ENCODE results near the gene RAVER1. TPM values are rescaled to one million over a fixed set of nuclear protein-coding genes. Genes with fewer than 3 reads are reported as not detected.
A peak's percentile ranks its signal among the peaks of the same experiment; 100 is the strongest.

The RAVER1 gene
- total RNA-seq, 1 donor from 2014 or later, result 10.3 TPM

DNA sequence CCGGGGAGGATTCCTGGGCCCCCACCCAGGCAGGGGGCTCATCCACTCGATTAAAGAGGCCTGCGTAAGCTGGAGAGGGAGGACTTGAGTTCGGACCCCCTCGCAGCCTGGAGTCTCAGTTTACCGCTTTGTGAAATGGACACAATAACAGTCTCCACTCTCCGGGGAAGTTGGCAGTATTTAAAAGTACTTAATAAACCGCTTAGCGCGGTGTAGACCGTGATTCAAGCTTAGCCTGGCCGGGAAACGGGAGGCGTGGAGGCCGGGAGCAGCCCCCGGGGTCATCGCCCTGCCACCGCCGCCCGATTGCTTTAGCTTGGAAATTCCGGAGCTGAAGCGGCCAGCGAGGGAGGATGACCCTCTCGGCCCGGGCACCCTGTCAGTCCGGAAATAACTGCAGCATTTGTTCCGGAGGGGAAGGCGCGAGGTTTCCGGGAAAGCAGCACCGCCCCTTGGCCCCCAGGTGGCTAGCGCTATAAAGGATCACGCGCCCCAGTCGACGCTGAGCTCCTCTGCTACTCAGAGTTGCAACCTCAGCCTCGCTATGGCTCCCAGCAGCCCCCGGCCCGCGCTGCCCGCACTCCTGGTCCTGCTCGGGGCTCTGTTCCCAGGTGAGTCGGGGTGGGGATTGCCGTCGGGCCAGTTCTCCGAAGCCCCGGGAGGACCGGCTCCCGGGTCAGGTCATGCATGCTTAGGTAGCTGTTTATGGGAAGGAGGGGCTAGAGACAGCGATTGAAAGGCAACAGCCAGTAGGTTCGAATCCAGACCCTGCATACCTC, 62.5 kb downstream of the RAVER1 start, which contains the start of gene ICAM1:
Gene ICAM1 (plus strand): TSS at position 505 of the 779 bp plus-strand sequence. CDS start 40 bp downstream, at position 545.
- DNase-seq (ENCODE audit: low read depth, low spot score), result peak; percentile 87

DNA sequence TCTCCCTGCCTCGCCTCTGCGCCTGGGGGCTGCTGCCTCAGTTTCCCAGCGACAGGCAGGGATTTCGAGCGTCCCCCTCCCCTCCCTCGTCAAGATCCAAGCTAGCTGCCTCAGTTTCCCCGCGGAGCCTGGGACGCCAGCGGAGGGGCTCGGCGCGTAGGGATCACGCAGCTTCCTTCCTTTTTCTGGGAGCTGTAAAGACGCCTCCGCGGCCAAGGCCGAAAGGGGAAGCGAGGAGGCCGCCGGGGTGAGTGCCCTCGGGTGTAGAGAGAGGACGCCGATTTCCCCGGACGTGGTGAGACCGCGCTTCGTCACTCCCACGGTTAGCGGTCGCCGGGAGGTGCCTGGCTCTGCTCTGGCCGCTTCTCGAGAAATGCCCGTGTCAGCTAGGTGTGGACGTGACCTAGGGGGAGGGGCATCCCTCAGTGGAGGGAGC, 63.1 kb downstream of the RAVER1 start:
- DNase-seq (ENCODE audit: low read depth, low spot score), result no peak

DNA sequence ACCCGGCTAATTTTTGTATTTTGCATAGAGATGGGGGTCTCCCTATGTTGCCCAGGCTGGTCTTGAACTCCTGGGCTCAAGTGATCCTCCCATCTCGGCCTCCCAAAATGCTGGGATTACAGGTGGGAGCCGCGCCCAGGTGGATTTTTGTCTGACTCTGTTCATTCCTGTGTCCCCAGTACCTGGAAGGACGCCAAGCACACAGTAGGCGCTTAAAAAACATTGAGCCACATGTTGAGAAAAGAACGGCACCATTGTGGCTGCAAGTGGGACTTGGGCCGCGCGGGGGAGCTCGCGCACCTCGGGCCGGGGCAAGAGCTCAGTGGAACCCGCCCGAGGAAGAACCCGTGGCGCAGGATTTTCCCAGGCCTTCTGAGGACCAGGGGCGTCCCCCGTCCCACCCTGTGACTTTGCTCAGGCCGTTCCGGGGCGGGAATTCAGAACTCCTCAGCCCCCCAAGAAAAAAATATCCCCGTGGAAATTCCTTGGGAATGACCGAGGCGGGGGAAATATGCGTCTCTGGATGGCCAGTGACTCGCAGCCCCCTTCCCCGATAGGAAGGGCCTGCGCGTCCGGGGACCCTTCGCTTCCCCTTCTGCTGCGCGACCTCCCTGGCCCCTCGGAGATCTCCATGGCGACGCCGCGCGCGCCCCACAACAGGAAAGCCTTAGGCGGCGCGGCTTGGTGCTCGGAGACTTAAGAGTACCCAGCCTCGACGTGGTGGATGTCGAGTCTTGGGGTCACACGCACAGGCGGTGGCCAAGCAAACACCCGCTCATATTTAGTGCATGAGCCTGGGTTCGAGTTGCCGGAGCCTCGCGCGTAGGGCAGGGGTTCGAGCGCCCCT, 63.8 kb downstream of the RAVER1 start:
- peak; percentile 79 for DNase-seq (ENCODE audit: low read depth, low spot score)

DNA sequence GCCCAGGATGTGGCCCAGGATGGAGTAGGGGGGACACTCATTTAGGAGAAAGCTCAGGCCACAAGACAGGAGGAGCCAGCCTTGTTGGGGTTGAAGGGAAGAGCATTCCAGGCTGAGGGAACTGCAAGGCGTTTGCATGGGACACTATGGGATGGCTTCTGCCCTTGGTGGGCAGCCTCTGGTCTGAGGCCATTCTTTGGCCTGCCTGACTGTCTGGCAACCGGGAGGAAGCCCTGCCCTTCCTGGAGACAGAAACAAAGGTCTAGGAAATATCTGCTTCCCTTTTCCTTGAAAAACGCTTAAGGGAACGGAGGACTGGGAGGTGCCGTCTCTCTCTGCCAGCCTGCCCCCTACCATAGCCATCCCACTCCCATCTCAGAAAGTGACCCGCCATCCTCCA, 65.3 kb downstream of the RAVER1 start:
- DNase-seq (ENCODE audit: low read depth, low spot score), result no peak

DNA sequence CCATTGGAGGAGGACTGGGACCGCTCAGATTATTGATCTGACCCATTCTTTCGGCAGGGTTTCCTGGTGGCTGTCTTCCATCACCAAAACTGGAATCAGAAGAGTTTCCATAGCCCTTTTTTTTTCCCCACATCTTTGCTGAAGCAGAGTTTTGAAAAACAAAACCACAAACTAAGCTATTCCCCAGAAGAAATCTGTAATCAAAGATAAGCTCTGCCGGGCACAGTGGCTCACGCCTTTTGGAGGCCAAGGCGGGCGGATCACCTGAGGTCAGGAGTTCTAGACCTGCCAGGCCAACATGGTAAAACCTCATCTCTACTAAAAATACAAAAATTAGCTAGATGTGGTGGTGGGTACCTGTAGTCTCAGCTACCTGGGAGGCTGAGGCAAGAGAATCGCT, 66.6 kb downstream of the RAVER1 start:
- no peak for DNase-seq (ENCODE audit: low read depth, low spot score)

Other genes with a start within 250 kb of the RAVER1 start
- 22.9 and 23.8 TPM in 2 replicates for gene SHFL, start 247.2 kb downstream of the RAVER1 start, total RNA-seq
- gene ANGPTL6, start 230.9 kb downstream of the RAVER1 start, total RNA-seq, result 0.20 and 0.28 TPM in 2 replicates
- gene PPAN, start 227.2 kb downstream of the RAVER1 start, total RNA-seq, result 41.2 and 51.6 TPM in 2 replicates
- gene P2RY11, start 221.8 kb downstream of the RAVER1 start, total RNA-seq, result 2.2 and 4.0 TPM in 2 replicates
- 335 and 417 TPM in 2 replicates for gene EIF3G, start 213.6 kb downstream of the RAVER1 start, total RNA-seq
- 39.4 and 61.7 TPM in 2 replicates for gene DNMT1, start 138.6 kb downstream of the RAVER1 start, total RNA-seq
- 0.25 and 0.46 TPM in 2 replicates for gene S1PR2, start 102.2 kb downstream of the RAVER1 start, total RNA-seq
- 32.6 and 35.9 TPM in 2 replicates for gene MRPL4, start 81.3 kb downstream of the RAVER1 start, total RNA-seq
- 20.1 and 42.0 TPM in 2 replicates for gene ICAM1, start 62.4 kb downstream of the RAVER1 start, total RNA-seq
- gene ICAM4, start 46.6 kb downstream of the RAVER1 start, total RNA-seq, result 0.40 and 0.95 TPM in 2 replicates
- gene ICAM5, start 43.6 kb downstream of the RAVER1 start, total RNA-seq, result 0.13 and 0.25 TPM in 2 replicates
- 0.26 and 0.56 TPM in 2 replicates for gene ZGLP1, start 23.7 kb downstream of the RAVER1 start, total RNA-seq
- gene FDX2, start 17.5 kb downstream of the RAVER1 start, total RNA-seq, result 21.8 and 25.8 TPM in 2 replicates
- gene ICAM3, start 6.1 kb upstream of the RAVER1 start, total RNA-seq, result 11.1 TPM in 2 replicates
- 96.9 and 143 TPM in 2 replicates for gene TYK2, start 47.0 kb upstream of the RAVER1 start, total RNA-seq
- 335 and 371 TPM in 2 replicates for gene CDC37, start 70.0 kb upstream of the RAVER1 start, total RNA-seq
- gene PDE4A, start 87.0 kb upstream of the RAVER1 start, total RNA-seq, result 2.6 and 2.7 TPM in 2 replicates
- gene KEAP1, start 169.8 kb upstream of the RAVER1 start, total RNA-seq, result 86.3 and 103 TPM in 2 replicates
- not detected in 2 replicates for gene S1PR5, start 183.9 kb upstream of the RAVER1 start, total RNA-seq
- 12.1 and 12.5 TPM in 2 replicates for gene ATG4D, start 210.4 kb upstream of the RAVER1 start, total RNA-seq
- gene KRI1, start 232.5 kb upstream of the RAVER1 start, total RNA-seq, result 9.8 and 13.7 TPM in 2 replicates
- 4.7 and 4.9 TPM in 2 replicates for gene CDKN2D, start 235.4 kb upstream of the RAVER1 start, total RNA-seq